WTC11 (cell line): ENCODE results near the gene C1orf167. TPM values are rescaled to one million over a fixed set of nuclear protein-coding genes. Genes with fewer than 3 reads are reported as not detected.

ENCODE experiments used
- ATAC-seq: fragments of 200-7000 bp; cut with Tn5 transposase; 2 replicates; pipeline ENCODE4 v1.10.0; 2021; ENCODE audit warnings: mild to moderate bottlenecking, moderate library complexity
- CTCF ChIA-PET: fragments of 300-600 bp; sonication (Branson Sonifier 250); formaldehyde crosslinking; loops from one replicate; lab custom pipeline; 2021; ENCODE audit warnings: antibody characterized with exemption; lab: Charles Lee
- POLR2A ChIA-PET: fragments of 350-600 bp; sonication (Branson Sonifier 250); formaldehyde crosslinking; loops from one replicate; lab custom pipeline; 2021; ENCODE audit warnings: antibody characterized with exemption; lab: Charles Lee
- DNase-seq: peaks from one replicate; pipeline ENCODE4 v3.0.0; 2021; ENCODE audit warnings: low spot score
- H3K27ac Mint-ChIP-seq: 2 replicates; pipeline ENCODE4 v1.8.0; 2021; ENCODE audit warnings: mixed read lengths
- H3K27me3 Mint-ChIP-seq: 2 replicates; pipeline ENCODE4 v1.8.0; 2021; ENCODE audit warnings: low read depth, mild to moderate bottlenecking, moderate library complexity, mixed read lengths
- H3K36me3 Mint-ChIP-seq: 2 replicates; pipeline ENCODE4 v1.8.0; 2021; ENCODE audit warnings: mixed read lengths
- H3K4me1 Mint-ChIP-seq: 2 replicates; pipeline ENCODE4 v1.8.0; 2022; ENCODE audit warnings: mixed read lengths
- H3K4me3 Mint-ChIP-seq: 2 replicates; pipeline ENCODE4 v1.8.0; 2021; ENCODE audit warnings: mild to moderate bottlenecking, moderate library complexity, mixed read lengths
- H3K9me3 Mint-ChIP-seq: 2 replicates; pipeline ENCODE4 v1.8.0; 2021; ENCODE audit warnings: mixed read lengths
- CREB1 ChIP-seq: sonication (generic); formaldehyde crosslinking; IDR thresholded peaks from 2 replicates; pipeline ENCODE4 v1.8.0; 2023; ENCODE audit warnings: mild to moderate bottlenecking, missing genetic modification reagents
- FOXK1 ChIP-seq: sonication (generic); formaldehyde crosslinking; IDR thresholded peaks from 2 replicates; pipeline ENCODE4 v1.8.0; 2022; ENCODE audit warnings: mild to moderate bottlenecking, moderate library complexity, missing genetic modification reagents
- FOXP1 ChIP-seq: sonication (generic); formaldehyde crosslinking; IDR thresholded peaks from 2 replicates; pipeline ENCODE4 v1.8.0; 2022; ENCODE audit warnings: missing genetic modification reagents, mild to moderate bottlenecking, moderate library complexity, borderline replicate concordance
- GABPB1 ChIP-seq: sonication (generic); formaldehyde crosslinking; IDR thresholded peaks from 2 replicates; pipeline ENCODE4 v1.8.1; 2023; ENCODE audit warnings: mild to moderate bottlenecking, missing genetic modification reagents
- KAT7 ChIP-seq: sonication (generic); formaldehyde crosslinking; IDR thresholded peaks from 2 replicates; pipeline ENCODE4 v1.8.1; 2023; ENCODE audit warnings: missing genetic modification reagents, mild to moderate bottlenecking, borderline replicate concordance
- MXD4 ChIP-seq: fragments of 250-450 bp; sonication (Bioruptor Pico); IDR thresholded peaks from 2 replicates; pipeline ENCODE4 v1.8.0; 2021; ENCODE audit warnings: mild to moderate bottlenecking, moderate library complexity, borderline replicate concordance
- MYBL2 ChIP-seq: sonication (generic); formaldehyde crosslinking; IDR thresholded peaks from 2 replicates; pipeline ENCODE4 v1.8.1; 2023; ENCODE audit warnings: mild to moderate bottlenecking, moderate library complexity, missing genetic modification reagents
- NR1H2 ChIP-seq: sonication (generic); formaldehyde crosslinking; IDR thresholded peaks from 2 replicates; pipeline ENCODE4 v1.9.0; 2021; ENCODE audit warnings: mild to moderate bottlenecking, moderate library complexity, missing genetic modification reagents
- RORB ChIP-seq: fragments of 250-450 bp; sonication (Bioruptor Pico); IDR thresholded peaks from 2 replicates; pipeline ENCODE4 v1.9.0; 2021; ENCODE audit warnings: mild to moderate bottlenecking
- TEAD1 ChIP-seq: sonication (generic); formaldehyde crosslinking; IDR thresholded peaks from 2 replicates; pipeline ENCODE4 v1.8.0; 2022; ENCODE audit warnings: mild to moderate bottlenecking, missing genetic modification reagents
- TEAD4 ChIP-seq: sonication (generic); formaldehyde crosslinking; IDR thresholded peaks from 2 replicates; pipeline ENCODE4 v1.8.0; 2022; ENCODE audit warnings: mild to moderate bottlenecking, missing genetic modification reagents
- ZNF219 ChIP-seq: sonication (generic); formaldehyde crosslinking; IDR thresholded peaks from 2 replicates; pipeline ENCODE4 v1.8.0; 2023; ENCODE audit warnings: missing genetic modification reagents, mild to moderate bottlenecking, borderline replicate concordance
- ZNF416 ChIP-seq: fragments of 250-450 bp; sonication (Bioruptor Pico); IDR thresholded peaks from 2 replicates; pipeline ENCODE4 v1.9.0; 2021; ENCODE audit warnings: mild to moderate bottlenecking, inconsistent platforms
- ZNF423 ChIP-seq: fragments of 250-450 bp; sonication (Bioruptor Pico); IDR thresholded peaks from 2 replicates; pipeline ENCODE4 v2.1.2; 2022; ENCODE audit warnings: mild to moderate bottlenecking, moderate library complexity
- ZNF671 ChIP-seq: fragments of 250-450 bp; sonication (Bioruptor Pico); IDR thresholded peaks from 2 replicates; pipeline ENCODE4 v1.8.0; 2021; ENCODE audit warnings: mild to moderate bottlenecking
- total RNA-seq: library from RNA; stranded (reverse); gene quantifications from 3 replicates; pipeline ENCODE4 v1.2.3, GENCODE V29; 2021
- TF ChIP-seq, protein P1 (sequence below): sonication (generic); formaldehyde crosslinking; IDR thresholded peaks from 2 replicates; pipeline ENCODE4 v1.8.1; 2023; ENCODE audit warnings: mild to moderate bottlenecking, moderate library complexity, missing genetic modification reagents
- TF ChIP-seq, protein P2 (sequence below): fragments of 250-450 bp; sonication (Bioruptor Pico); IDR thresholded peaks from 2 replicates; pipeline ENCODE4 v2.1.2; 2022; ENCODE audit warnings: mild to moderate bottlenecking, moderate library complexity
- TF ChIP-seq, protein P3 (sequence below): sonication (generic); formaldehyde crosslinking; IDR thresholded peaks from 2 replicates; pipeline ENCODE4 v1.8.0; 2023; ENCODE audit warnings: missing genetic modification reagents
- TF ChIP-seq, protein P4 (sequence below): sonication (generic); formaldehyde crosslinking; IDR thresholded peaks from 2 replicates; pipeline ENCODE4 v1.8.0; 2022; ENCODE audit warnings: mild to moderate bottlenecking, missing genetic modification reagents
- TF ChIP-seq, protein P5 (sequence below): sonication (generic); formaldehyde crosslinking; IDR thresholded peaks from 2 replicates; pipeline ENCODE4 v1.8.1; 2022; ENCODE audit warnings: low read depth, mild to moderate bottlenecking, moderate library complexity, missing genetic modification reagents, borderline replicate concordance
- TF ChIP-seq, protein P6 (sequence below): sonication (generic); formaldehyde crosslinking; IDR thresholded peaks from 2 replicates; pipeline ENCODE4 v1.8.0; 2022; ENCODE audit warnings: mild to moderate bottlenecking, missing genetic modification reagents
- TF ChIP-seq, protein P7 (sequence below): fragments of 250-450 bp; sonication (Bioruptor Pico); IDR thresholded peaks from 2 replicates; pipeline ENCODE4 v1.9.0; 2021; ENCODE audit warnings: mild to moderate bottlenecking

Gene C1orf167
- total RNA-seq, 1 experiment from 2014 or later: 1.2 TPM

DNA sequence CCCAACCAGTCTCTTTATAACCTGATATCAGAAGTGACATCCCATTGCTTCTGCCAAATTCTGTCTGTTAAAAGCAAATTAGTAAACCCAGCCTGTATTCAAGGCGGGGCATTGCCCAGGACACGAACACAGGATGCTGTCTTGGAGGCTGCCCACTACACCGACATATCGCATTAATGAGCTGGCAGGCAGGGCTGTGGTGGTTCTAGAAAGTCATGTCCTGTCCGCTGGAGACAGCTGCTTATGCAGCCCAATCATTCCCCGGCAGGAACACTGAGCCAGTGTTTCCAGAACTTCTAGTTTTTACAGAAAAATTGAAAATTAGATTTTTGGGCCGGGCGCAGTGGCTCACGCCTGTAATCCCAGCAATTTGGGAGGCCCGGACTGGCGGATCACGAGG, 19.3 kb downstream of the C1orf167 start (continued):
- TF ChIP-seq ZNF423 (CRISPR knock-in tag): no peak
- no peak for TF ChIP-seq ZNF671 (CRISPR knock-in tag)
- TF ChIP-seq FOXK1: no peak
- no peak for TF ChIP-seq RORB (CRISPR knock-in tag)

DNA sequence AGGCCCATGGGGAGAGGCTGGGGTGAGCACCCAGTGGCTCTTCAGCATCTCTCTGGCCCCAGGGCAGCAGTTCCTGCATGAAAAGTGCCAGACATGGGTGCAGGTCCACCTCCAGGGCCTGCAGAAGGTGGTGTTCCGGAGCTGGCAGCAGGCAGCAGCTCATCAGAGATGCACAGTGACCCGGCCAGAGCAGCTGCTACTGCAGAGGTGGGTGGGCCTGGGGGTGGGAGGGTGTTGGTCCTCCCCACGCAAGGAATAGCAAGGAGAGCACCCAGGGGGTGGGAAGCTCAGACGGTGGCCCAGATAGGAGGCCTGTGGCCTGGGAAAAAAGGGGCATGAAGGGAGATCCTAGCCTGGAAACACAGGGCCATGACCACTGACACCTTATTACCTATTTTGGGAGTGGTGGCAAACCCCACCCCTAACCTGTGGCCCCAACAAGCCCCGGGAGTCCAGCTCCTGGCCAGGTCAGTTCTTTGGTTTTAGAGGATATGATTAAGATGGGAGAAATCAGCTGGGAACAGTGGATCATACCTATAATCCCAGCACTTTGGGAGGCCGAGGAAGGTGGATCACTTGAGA, 20.2 kb downstream of the C1orf167 start:
- TF ChIP-seq NR1H2 (CRISPR knock-in tag): no peak
- TF ChIP-seq, protein P1, sequence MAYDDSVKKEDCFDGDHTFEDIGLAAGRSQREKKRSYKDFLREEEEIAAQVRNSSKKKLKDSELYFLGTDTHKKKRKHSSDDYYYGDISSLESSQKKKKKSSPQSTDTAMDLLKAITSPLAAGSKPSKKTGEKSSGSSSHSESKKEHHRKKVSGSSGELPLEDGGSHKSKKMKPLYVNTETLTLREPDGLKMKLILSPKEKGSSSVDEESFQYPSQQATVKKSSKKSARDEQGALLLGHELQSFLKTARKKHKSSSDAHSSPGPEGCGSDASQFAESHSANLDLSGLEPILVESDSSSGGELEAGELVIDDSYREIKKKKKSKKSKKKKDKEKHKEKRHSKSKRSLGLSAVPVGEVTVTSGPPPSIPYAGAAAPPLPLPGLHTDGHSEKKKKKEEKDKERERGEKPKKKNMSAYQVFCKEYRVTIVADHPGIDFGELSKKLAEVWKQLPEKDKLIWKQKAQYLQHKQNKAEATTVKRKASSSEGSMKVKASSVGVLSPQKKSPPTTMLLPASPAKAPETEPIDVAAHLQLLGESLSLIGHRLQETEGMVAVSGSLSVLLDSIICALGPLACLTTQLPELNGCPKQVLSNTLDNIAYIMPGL (CRISPR knock-in tag): no peak
- TF ChIP-seq ZNF219: no peak
- TF ChIP-seq, protein P2, sequence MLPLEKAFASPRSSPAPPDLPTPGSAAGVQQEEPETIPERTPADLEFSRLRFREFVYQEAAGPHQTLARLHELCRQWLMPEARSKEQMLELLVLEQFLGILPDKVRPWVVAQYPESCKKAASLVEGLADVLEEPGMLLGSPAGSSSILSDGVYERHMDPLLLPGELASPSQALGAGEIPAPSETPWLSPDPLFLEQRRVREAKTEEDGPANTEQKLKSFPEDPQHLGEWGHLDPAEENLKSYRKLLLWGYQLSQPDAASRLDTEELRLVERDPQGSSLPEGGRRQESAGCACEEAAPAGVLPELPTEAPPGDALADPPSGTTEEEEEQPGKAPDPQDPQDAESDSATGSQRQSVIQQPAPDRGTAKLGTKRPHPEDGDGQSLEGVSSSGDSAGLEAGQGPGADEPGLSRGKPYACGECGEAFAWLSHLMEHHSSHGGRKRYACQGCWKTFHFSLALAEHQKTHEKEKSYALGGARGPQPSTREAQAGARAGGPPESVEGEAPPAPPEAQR: no peak
- TF ChIP-seq, protein P3, sequence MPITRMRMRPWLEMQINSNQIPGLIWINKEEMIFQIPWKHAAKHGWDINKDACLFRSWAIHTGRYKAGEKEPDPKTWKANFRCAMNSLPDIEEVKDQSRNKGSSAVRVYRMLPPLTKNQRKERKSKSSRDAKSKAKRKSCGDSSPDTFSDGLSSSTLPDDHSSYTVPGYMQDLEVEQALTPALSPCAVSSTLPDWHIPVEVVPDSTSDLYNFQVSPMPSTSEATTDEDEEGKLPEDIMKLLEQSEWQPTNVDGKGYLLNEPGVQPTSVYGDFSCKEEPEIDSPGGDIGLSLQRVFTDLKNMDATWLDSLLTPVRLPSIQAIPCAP (CRISPR knock-in tag): no peak
- TF ChIP-seq, protein P4, sequence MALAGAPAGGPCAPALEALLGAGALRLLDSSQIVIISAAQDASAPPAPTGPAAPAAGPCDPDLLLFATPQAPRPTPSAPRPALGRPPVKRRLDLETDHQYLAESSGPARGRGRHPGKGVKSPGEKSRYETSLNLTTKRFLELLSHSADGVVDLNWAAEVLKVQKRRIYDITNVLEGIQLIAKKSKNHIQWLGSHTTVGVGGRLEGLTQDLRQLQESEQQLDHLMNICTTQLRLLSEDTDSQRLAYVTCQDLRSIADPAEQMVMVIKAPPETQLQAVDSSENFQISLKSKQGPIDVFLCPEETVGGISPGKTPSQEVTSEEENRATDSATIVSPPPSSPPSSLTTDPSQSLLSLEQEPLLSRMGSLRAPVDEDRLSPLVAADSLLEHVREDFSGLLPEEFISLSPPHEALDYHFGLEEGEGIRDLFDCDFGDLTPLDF (CRISPR knock-in tag): no peak
- TF ChIP-seq GABPB1 (CRISPR knock-in tag): no peak
- TF ChIP-seq MYBL2 (CRISPR knock-in tag): no peak
- no peak for TF ChIP-seq FOXP1 (CRISPR knock-in tag)
- TF ChIP-seq MXD4: no peak
- TF ChIP-seq TEAD1 (CRISPR knock-in tag): no peak
- TF ChIP-seq ZNF416 (CRISPR knock-in tag): no peak
- TF ChIP-seq, protein P5, sequence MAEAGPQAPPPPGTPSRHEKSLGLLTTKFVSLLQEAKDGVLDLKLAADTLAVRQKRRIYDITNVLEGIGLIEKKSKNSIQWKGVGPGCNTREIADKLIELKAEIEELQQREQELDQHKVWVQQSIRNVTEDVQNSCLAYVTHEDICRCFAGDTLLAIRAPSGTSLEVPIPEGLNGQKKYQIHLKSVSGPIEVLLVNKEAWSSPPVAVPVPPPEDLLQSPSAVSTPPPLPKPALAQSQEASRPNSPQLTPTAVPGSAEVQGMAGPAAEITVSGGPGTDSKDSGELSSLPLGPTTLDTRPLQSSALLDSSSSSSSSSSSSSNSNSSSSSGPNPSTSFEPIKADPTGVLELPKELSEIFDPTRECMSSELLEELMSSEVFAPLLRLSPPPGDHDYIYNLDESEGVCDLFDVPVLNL (CRISPR knock-in tag): no peak
- TF ChIP-seq, protein P6, sequence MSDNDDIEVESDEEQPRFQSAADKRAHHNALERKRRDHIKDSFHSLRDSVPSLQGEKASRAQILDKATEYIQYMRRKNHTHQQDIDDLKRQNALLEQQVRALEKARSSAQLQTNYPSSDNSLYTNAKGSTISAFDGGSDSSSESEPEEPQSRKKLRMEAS (CRISPR knock-in tag): no peak
- no peak for TF ChIP-seq KAT7 (CRISPR knock-in tag)
- no peak for TF ChIP-seq CREB1 (CRISPR knock-in tag)
- TF ChIP-seq, protein P7, sequence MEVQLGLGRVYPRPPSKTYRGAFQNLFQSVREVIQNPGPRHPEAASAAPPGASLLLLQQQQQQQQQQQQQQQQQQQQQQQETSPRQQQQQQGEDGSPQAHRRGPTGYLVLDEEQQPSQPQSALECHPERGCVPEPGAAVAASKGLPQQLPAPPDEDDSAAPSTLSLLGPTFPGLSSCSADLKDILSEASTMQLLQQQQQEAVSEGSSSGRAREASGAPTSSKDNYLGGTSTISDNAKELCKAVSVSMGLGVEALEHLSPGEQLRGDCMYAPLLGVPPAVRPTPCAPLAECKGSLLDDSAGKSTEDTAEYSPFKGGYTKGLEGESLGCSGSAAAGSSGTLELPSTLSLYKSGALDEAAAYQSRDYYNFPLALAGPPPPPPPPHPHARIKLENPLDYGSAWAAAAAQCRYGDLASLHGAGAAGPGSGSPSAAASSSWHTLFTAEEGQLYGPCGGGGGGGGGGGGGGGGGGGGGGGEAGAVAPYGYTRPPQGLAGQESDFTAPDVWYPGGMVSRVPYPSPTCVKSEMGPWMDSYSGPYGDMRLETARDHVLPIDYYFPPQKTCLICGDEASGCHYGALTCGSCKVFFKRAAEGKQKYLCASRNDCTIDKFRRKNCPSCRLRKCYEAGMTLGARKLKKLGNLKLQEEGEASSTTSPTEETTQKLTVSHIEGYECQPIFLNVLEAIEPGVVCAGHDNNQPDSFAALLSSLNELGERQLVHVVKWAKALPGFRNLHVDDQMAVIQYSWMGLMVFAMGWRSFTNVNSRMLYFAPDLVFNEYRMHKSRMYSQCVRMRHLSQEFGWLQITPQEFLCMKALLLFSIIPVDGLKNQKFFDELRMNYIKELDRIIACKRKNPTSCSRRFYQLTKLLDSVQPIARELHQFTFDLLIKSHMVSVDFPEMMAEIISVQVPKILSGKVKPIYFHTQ (CRISPR knock-in tag): no peak
- TF ChIP-seq TEAD4: no peak
- ChIA-PET CTCF (interaction anchor here (0.6 to 0.8 kb wide), 3 partner anchors 19 to 136 kb away, joined by 3 to 5 read pairs (median 3); no protein-coding TSS in a partner anchor), POLR2A (no interaction called here)
- DNase-seq: no peak
- ATAC-seq: no peak
- Mint-ChIP-seq H3K27me3 (no peaks in the 10 kb centered on the region), H3K4me3 (no peak overlapping the region), H3K9me3 (no peaks in the 10 kb centered on the region), H3K27ac (no peak overlapping the region), H3K36me3 (no peaks in the 10 kb centered on the region), H3K4me1 (peaks cover 20% of the 10 kb centered on the region)
